B cell (primary cell): Measurements from ENCODE around the gene P4HA1. TPM values are rescaled to one million over a fixed set of nuclear protein-coding genes. Genes with fewer than 3 reads are reported as not detected.

ENCODE experiments used
- ATAC-seq: fragments of 200-7000 bp; cut with Tn5 transposase; one replicate; pipeline ENCODE4 v1.10.0; 2021; ENCODE audit warnings: low read depth, mild to moderate bottlenecking, moderate number of reproducible peaks, moderate library complexity
- CTCF ChIA-PET: fragments of 350-600 bp; sonication (Branson Sonifier 250); formaldehyde crosslinking; loops from one replicate; lab custom pipeline; 2021; ENCODE audit warnings: antibody characterized with exemption, inconsistent platforms; lab: Charles Lee
- POLR2A ChIA-PET: fragments of 350-600 bp; sonication (Branson Sonifier 250); formaldehyde crosslinking; loops from one replicate; lab custom pipeline; 2021; ENCODE audit warnings: antibody characterized with exemption; lab: Charles Lee
- DNase-seq: peaks from one replicate; pipeline ENCODE4 v3.0.0; 2013
- H2AFZ ChIP-seq: 2 replicates; pipeline ENCODE4 v1.6.1; 2012; ENCODE audit warnings: mild to moderate bottlenecking, low read depth, low read length; ENCODE audit not compliant: insufficient read depth, poor library complexity, severe bottlenecking
- H3K27ac ChIP-seq, 2 donors: 1 replicate in 1 of 2; 2 replicates in 1 of 2; pipeline ENCODE4 v1.5.1; 2012 to 2013; ENCODE audit warnings: low read length in 2 of 2, mild to moderate bottlenecking in 2 of 2, moderate library complexity in 1 of 2
- H3K27me3 ChIP-seq, 4 experiments: fragments of 200-600 bp in 1 of 4; sonication (generic) in 1 of 4; replicated peaks in 1 of 4; 1 replicate in 2 of 4; 2 replicates in 2 of 4; pipeline versions ENCODE4 v1.6.1 to v1.7.0; 2013 to 2016; ENCODE audit warnings: low read length in 3 of 4, mild to moderate bottlenecking in 2 of 4, mixed read lengths in 1 of 4, moderate library complexity in 1 of 4; ENCODE audit not compliant: insufficient read depth in 4 of 4, control insufficient read depth in 3 of 4; ENCODE audit errors: control extremely low read depth in 1 of 4
- H3K36me3 ChIP-seq, 2 experiments: replicated peaks in 1 of 2; 1 replicate in 1 of 2; 2 replicates in 1 of 2; pipeline versions ENCODE4 v1.6.1 to v1.7.1; 2013; ENCODE audit warnings: low read length in 1 of 2; ENCODE audit not compliant: insufficient read depth in 2 of 2, control insufficient read depth in 1 of 2; ENCODE audit errors: control extremely low read depth in 1 of 2, extremely low read depth in 1 of 2
- H3K4me1 ChIP-seq, 2 donors: fragments of 200-600 bp in 1 of 2; sonication (generic) in 1 of 2; 1 replicate in 1 of 2; 2 replicates in 1 of 2; pipeline versions ENCODE4 v1.5.1 to v1.6.1; 2013 to 2017; ENCODE audit warnings: low read length in 2 of 2; ENCODE audit not compliant: control insufficient read depth in 2 of 2, insufficient read depth in 2 of 2
- H3K4me2 ChIP-seq: replicated peaks from 2 replicates; pipeline ENCODE3; 2012; ENCODE audit warnings: mild to moderate bottlenecking, low read depth, low read length; ENCODE audit not compliant: poor library complexity, severe bottlenecking
- H3K4me3 ChIP-seq, 5 experiments: fragments of 200-600 bp in 1 of 5; sonication (generic) in 1 of 5; 1 replicate in 3 of 5; 2 replicates in 2 of 5; pipeline versions ENCODE4 v1.5.1 to v1.7.0; 2011 to 2016; ENCODE audit warnings: low read length in 4 of 5, mild to moderate bottlenecking in 4 of 5, low read depth in 2 of 5, control low read depth in 1 of 5, moderate library complexity in 1 of 5; ENCODE audit not compliant: insufficient read depth in 1 of 5; ENCODE audit errors: control extremely low read depth in 1 of 5, extremely low read depth in 1 of 5
- H3K79me2 ChIP-seq: fragments of 200-600 bp; sonication (generic); one replicate; pipeline ENCODE4 v1.6.0; 2016; ENCODE audit warnings: low read length; ENCODE audit not compliant: control insufficient read depth, insufficient read depth
- H3K9ac ChIP-seq: fragments of 200-600 bp; sonication (generic); 2 replicates; pipeline ENCODE4 v1.6.1; 2017; ENCODE audit warnings: mild to moderate bottlenecking, low read length, moderate library complexity
- H3K9me3 ChIP-seq, 3 donors: one replicate each; pipeline versions ENCODE4 v1.6.1 to v1.7.1; 2013; ENCODE audit warnings: low read length in 2 of 3; ENCODE audit not compliant: control insufficient read depth in 2 of 3, insufficient read depth in 1 of 3; ENCODE audit errors: control extremely low read depth in 1 of 3
- H4K20me1 ChIP-seq: 2 replicates; pipeline ENCODE4 v1.6.0; 2012; ENCODE audit warnings: mild to moderate bottlenecking, low read length; ENCODE audit not compliant: insufficient read depth, control insufficient read depth, poor library complexity, severe bottlenecking
- H3K27ac Mint-ChIP-seq: one replicate; pipeline ENCODE4 v1.8.0; 2021; ENCODE audit warnings: mixed read lengths
- H3K27me3 Mint-ChIP-seq: one replicate; pipeline ENCODE4 v1.8.0; 2021; ENCODE audit warnings: mixed read lengths
- H3K4me1 Mint-ChIP-seq: one replicate; pipeline ENCODE4 v1.8.0; 2021; ENCODE audit warnings: mixed read lengths
- H3K4me3 Mint-ChIP-seq: one replicate; pipeline ENCODE4 v1.8.0; 2021; ENCODE audit warnings: mixed read lengths
- H3K9me3 Mint-ChIP-seq: one replicate; pipeline ENCODE4 v1.8.0; 2022; ENCODE audit warnings: mixed read lengths; ENCODE audit not compliant: insufficient read depth
- CTCF ChIP-seq: fragments of 200-600 bp; IDR thresholded peaks from one replicate; pipeline ENCODE4 v1.8.0; 2022; ENCODE audit warnings: antibody characterized with exemption, mild to moderate bottlenecking
- EZH2 ChIP-seq: IDR thresholded peaks from 2 replicates; pipeline ENCODE4 v1.6.1; 2012; ENCODE audit warnings: borderline replicate concordance, low read depth, mild to moderate bottlenecking, moderate library complexity, low read length; ENCODE audit not compliant: insufficient read depth, poor library complexity, severe bottlenecking
- WGBS: methylation state at CpG from one replicate; pipeline ENCODE4 v1.1.5; 2013; ENCODE audit warnings: missing lambda C conversion rate; ENCODE audit not compliant: insufficient coverage; 5-methylcytosine and 5-hydroxymethylcytosine counted together
- intact Hi-C: fragments of 100-400 bp; cut with micrococcal nuclease; formaldehyde crosslinking; loops from one replicate; pipeline ENCODE4 v1.10.0; 2022
- polyA plus RNA-seq: library from polyadenylated mRNA; depleted of rRNA; stranded (reverse); fragments of >200 nt; gene quantifications from 2 replicates; pipeline ENCODE4 v1.2.3, GENCODE V29; 2012
- total RNA-seq, 2 donors: library from RNA; stranded (reverse); fragments of 120-200 nt in 1 of 2; gene quantifications; 1 replicate in 1 of 2; 2 replicates in 1 of 2; pipeline versions ENCODE4 v1.2.3 to v1.2.4, GENCODE V29; 2013 to 2022

The P4HA1 gene
- total and polyA plus RNA-seq, 2 donors (not counting 1 experiment from before 2014, with no cell fraction given) = 12.8 to 19.0 TPM

- POLR2A ChIA-PET = no interaction called here
- 88% methylated on average over 1 of the region's 1 CpG for WGBS
- CTCF ChIA-PET = interaction anchor here (0.7 to 2.9 kb wide), 9 partner anchors 13 to 1119 kb away, joined by 3 to 17 read pairs (median 4); no protein-coding TSS in a partner anchor
- DNase-seq (no peak), ATAC-seq (no peak)
- no peak overlapping the region for H3K4me2 ChIP-seq
- H3K27me3 ChIP-seq = no peaks in the 10 kb centered on the region
- H3K27ac ChIP-seq = no peak overlapping the region
- H3K4me3 ChIP-seq = no peak overlapping the region
- Mint-ChIP-seq H3K27me3 (no peaks in the 10 kb centered on the region), H3K4me3 (no peak overlapping the region), H3K9me3 (no peaks in the 10 kb centered on the region), H3K27ac (no peak overlapping the region), H3K4me1 (peaks cover 7% of the 10 kb centered on the region)
- no peaks in the 10 kb centered on the region for H4K20me1 ChIP-seq
- intact Hi-C loops = loop anchor here (1.0 kb wide), 1 partner anchor 697 kb away; no protein-coding TSS in a partner anchor
- no peaks in the 10 kb centered on the region for H3K79me2 ChIP-seq
- H3K9me3 ChIP-seq = no peaks in the 10 kb centered on the region
- H2AFZ ChIP-seq = no peak overlapping the region
- TF ChIP-seq EZH2 (no peak), CTCF (no peak)
- no peaks in the 10 kb centered on the region for H3K4me1 ChIP-seq
- peaks cover 8 to 9% of the 10 kb centered on the region in 2 experiments for H3K36me3 ChIP-seq
- no peak overlapping the region for H3K9ac ChIP-seq
These were observed 34.9 kb downstream of the P4HA1 start for GRCh38 chr10:73061743-73062142.

GRCh38 chr10:73060738-73061635 is 35.7 kb downstream of the P4HA1 start:
- Histone ChIP-seq H3K79me2 (no peaks in the 10 kb centered on the region), H3K36me3 (peaks cover 8 to 10% of the 10 kb centered on the region in 2 experiments), H2AFZ (no peak overlapping the region), H4K20me1 (no peaks in the 10 kb centered on the region), H3K4me2 (no peak overlapping the region), H3K9me3 (no peaks in the 10 kb centered on the region), H3K4me1 (no peaks in the 10 kb centered on the region), H3K4me3 (no peak overlapping the region), H3K9ac (no peak overlapping the region), H3K27me3 (no peaks in the 10 kb centered on the region), H3K27ac (no peak overlapping the region)
- Mint-ChIP-seq H3K27me3 (no peaks in the 10 kb centered on the region), H3K27ac (no peak overlapping the region), H3K9me3 (no peaks in the 10 kb centered on the region), H3K4me3 (no peak overlapping the region), H3K4me1 (peaks cover 7% of the 10 kb centered on the region)
- ATAC-seq (no peak), DNase-seq (peak; percentile 49)
- POLR2A ChIA-PET = no interaction called here
- TF ChIP-seq CTCF (peak; percentile 67), EZH2 (no peak)
- 90% methylated on average over 2 of the region's 5 CpGs for WGBS
- intact Hi-C loops = loop anchor here (1.0 kb wide), 1 partner anchor 697 kb away; no protein-coding TSS in a partner anchor
- CTCF ChIA-PET = interaction anchor here (0.6 to 2.9 kb wide), 11 partner anchors 12 to 1746 kb away, joined by 3 to 17 read pairs (median 4); no protein-coding TSS in a partner anchor
